HepG2 (cell line): Measurements from ENCODE around the gene WSB2. TPM values are rescaled to one million over a fixed set of nuclear protein-coding genes. Genes with fewer than 3 reads are reported as not detected.

Source experiments
- CBFB ChIP-seq: sonication (generic); formaldehyde crosslinking; IDR thresholded peaks from 2 replicates; pipeline ENCODE4 v1.4.0; 2020; ENCODE audit warnings: missing genetic modification reagents
- ELF1 ChIP-seq: sonication (generic); formaldehyde crosslinking; IDR thresholded peaks from 2 replicates; pipeline ENCODE4 v1.4.0; 2020; ENCODE audit warnings: missing genetic modification reagents
- HDAC2 ChIP-seq: sonication (generic); formaldehyde crosslinking; IDR thresholded peaks from 2 replicates; pipeline ENCODE4 v1.4.0; 2020; ENCODE audit warnings: missing genetic modification reagents
- JDP2 ChIP-seq: sonication (generic); formaldehyde crosslinking; IDR thresholded peaks from 2 replicates; pipeline ENCODE4 v1.8.1; 2022; ENCODE audit warnings: missing genetic modification reagents, borderline replicate concordance
- JUN ChIP-seq: sonication (generic); formaldehyde crosslinking; IDR thresholded peaks from 2 replicates; pipeline ENCODE4 v1.4.0; 2020; ENCODE audit warnings: mild to moderate bottlenecking, missing genetic modification reagents
- KLF11 ChIP-seq: IDR thresholded peaks from 2 replicates; pipeline ENCODE4 v1.6.1; 2016; ENCODE audit warnings: missing compliant biosample characterization
- MAFG ChIP-seq: sonication (generic); formaldehyde crosslinking; IDR thresholded peaks from 2 replicates; pipeline ENCODE4 v1.5.1; 2020; ENCODE audit warnings: mild to moderate bottlenecking, missing genetic modification reagents
- NCOR1 ChIP-seq: fragments of 200-600 bp; sonication (generic); IDR thresholded peaks from 2 replicates; pipeline ENCODE4 v1.7.0; 2017; ENCODE audit warnings: antibody characterized with exemption, low read length, borderline replicate concordance
- NR2C2 ChIP-seq: sonication (generic); formaldehyde crosslinking; IDR thresholded peaks from 2 replicates; pipeline ENCODE4 v1.4.0; 2020; ENCODE audit warnings: missing genetic modification reagents, mild to moderate bottlenecking, moderate library complexity, borderline replicate concordance
- PPARG ChIP-seq: conservative IDR thresholded peaks from 2 replicates; pipeline ENCODE4 v1.6.1; 2016; ENCODE audit warnings: missing biosample characterization, missing genetic modification reagents
- SMYD3 ChIP-seq: sonication (generic); formaldehyde crosslinking; IDR thresholded peaks from 2 replicates; pipeline ENCODE4 v1.8.1; 2023; ENCODE audit warnings: mild to moderate bottlenecking, missing genetic modification reagents
- TCF12 ChIP-seq, 2 experiments: fragments of 450-650 bp in 1 of 2; sonication (generic) in 1 of 2; formaldehyde crosslinking in 1 of 2; IDR thresholded peaks; 2 replicates each; pipeline versions ENCODE4 v1.6.1 to v1.8.0; 2017 to 2022; ENCODE audit warnings: antibody characterized with exemption in 1 of 2, mild to moderate bottlenecking in 1 of 2, missing genetic modification reagents in 1 of 2, moderate library complexity in 1 of 2
- TCF7 ChIP-seq: sonication (generic); IDR thresholded peaks from 2 replicates; pipeline ENCODE4 v1.6.1; 2016; ENCODE audit warnings: antibody characterized with exemption, low read depth
- TRIM24 ChIP-seq: sonication (generic); formaldehyde crosslinking; IDR thresholded peaks from 2 replicates; pipeline ENCODE4 v1.8.0; 2022; ENCODE audit warnings: mild to moderate bottlenecking, missing genetic modification reagents
- ZNF292 ChIP-seq: sonication (generic); formaldehyde crosslinking; IDR thresholded peaks from 2 replicates; pipeline ENCODE4 v1.8.1; 2022; ENCODE audit warnings: mild to moderate bottlenecking, low read depth, missing genetic modification reagents, borderline replicate concordance
- ZNF343 ChIP-seq: sonication (generic); formaldehyde crosslinking; IDR thresholded peaks from 2 replicates; pipeline ENCODE4 v1.4.0; 2020; ENCODE audit warnings: mild to moderate bottlenecking, missing genetic modification reagents
- ZNF441 ChIP-seq: sonication (generic); formaldehyde crosslinking; IDR thresholded peaks from 2 replicates; pipeline ENCODE4 v1.7.0; 2021; ENCODE audit warnings: missing genetic modification reagents, borderline replicate concordance
- ZNF496 ChIP-seq: sonication (generic); formaldehyde crosslinking; IDR thresholded peaks from 2 replicates; pipeline ENCODE4 v1.8.1; 2023; ENCODE audit warnings: mild to moderate bottlenecking, moderate library complexity, missing genetic modification reagents; ENCODE audit not compliant: insufficient replicate concordance
- ZNF530 ChIP-seq: sonication (generic); formaldehyde crosslinking; IDR thresholded peaks from 2 replicates; pipeline ENCODE4 v1.5.0; 2020; ENCODE audit warnings: low read depth, mild to moderate bottlenecking, missing genetic modification reagents
- ZNF709 ChIP-seq: sonication (generic); formaldehyde crosslinking; IDR thresholded peaks from 2 replicates; pipeline ENCODE4 v1.5.0; 2020; ENCODE audit warnings: mild to moderate bottlenecking, missing genetic modification reagents
- ZNF747 ChIP-seq: sonication (generic); formaldehyde crosslinking; IDR thresholded peaks from 2 replicates; pipeline ENCODE4 v1.8.1; 2023; ENCODE audit warnings: missing genetic modification reagents, mild to moderate bottlenecking, borderline replicate concordance
- ZNF891 ChIP-seq: sonication (generic); formaldehyde crosslinking; IDR thresholded peaks from 2 replicates; pipeline ENCODE4 v1.5.0; 2020; ENCODE audit warnings: mild to moderate bottlenecking, missing genetic modification reagents
- ZSCAN29 ChIP-seq: sonication (generic); formaldehyde crosslinking; conservative IDR thresholded peaks from 2 replicates; pipeline ENCODE4 v1.4.0; 2020; ENCODE audit warnings: mild to moderate bottlenecking, missing genetic modification reagents
- polyA plus RNA-seq, 8 experiments: library from polyadenylated mRNA; depleted of rRNA in 3 of 8; stranded (reverse) in 7 of 8; unstranded in 1 of 8; fragments of >200 nt; fragmentation: Illumina TruSeq in 4 of 8; extraction: Trizol in 4 of 8; gene quantifications; 2 replicates each; pipeline versions ENCODE4 v1.2.1 to v1.2.3, GENCODE V29; 2011 to 2016; ENCODE audit warnings: low read depth in 4 of 8, missing spikeins in 1 of 8, mixed read lengths in 1 of 8; ENCODE audit not compliant: insufficient read depth in 1 of 8
- total RNA-seq, 5 experiments: library from RNA; depleted of rRNA; stranded (reverse); fragments of >200 nt; fragmentation: Illumina TruSeq; extraction: Trizol; gene quantifications; 2 replicates each; pipeline ENCODE4 v1.2.3, GENCODE V29; 2016; ENCODE audit warnings: low read depth in 1 of 5
- TF ChIP-seq, protein P1 (sequence below): sonication (generic); formaldehyde crosslinking; IDR thresholded peaks from 2 replicates; pipeline ENCODE4 v1.8.1; 2023; ENCODE audit warnings: mild to moderate bottlenecking, missing genetic modification reagents, borderline replicate concordance
- TF ChIP-seq, protein P2 (sequence below): IDR thresholded peaks from 2 replicates; pipeline ENCODE4 v1.6.1; 2016; ENCODE audit warnings: missing compliant biosample characterization, missing genetic modification reagents, borderline replicate concordance
- TF ChIP-seq, protein P3 (sequence below): sonication (generic); formaldehyde crosslinking; IDR thresholded peaks from 2 replicates; pipeline ENCODE4 v1.4.0; 2020; ENCODE audit warnings: mild to moderate bottlenecking, missing genetic modification reagents
- TF ChIP-seq, protein P4 (sequence below): IDR thresholded peaks from 2 replicates; pipeline ENCODE4 v1.6.1; 2016; ENCODE audit warnings: mild to moderate bottlenecking, missing biosample characterization, missing genetic modification reagents

Gene WSB2
- total and polyA plus RNA-seq, 2 of the 13 experiments (the other 11 are each of a cell fraction or from before 2014, with no cell fraction given), result 31.0 to 82.8 TPM

DNA sequence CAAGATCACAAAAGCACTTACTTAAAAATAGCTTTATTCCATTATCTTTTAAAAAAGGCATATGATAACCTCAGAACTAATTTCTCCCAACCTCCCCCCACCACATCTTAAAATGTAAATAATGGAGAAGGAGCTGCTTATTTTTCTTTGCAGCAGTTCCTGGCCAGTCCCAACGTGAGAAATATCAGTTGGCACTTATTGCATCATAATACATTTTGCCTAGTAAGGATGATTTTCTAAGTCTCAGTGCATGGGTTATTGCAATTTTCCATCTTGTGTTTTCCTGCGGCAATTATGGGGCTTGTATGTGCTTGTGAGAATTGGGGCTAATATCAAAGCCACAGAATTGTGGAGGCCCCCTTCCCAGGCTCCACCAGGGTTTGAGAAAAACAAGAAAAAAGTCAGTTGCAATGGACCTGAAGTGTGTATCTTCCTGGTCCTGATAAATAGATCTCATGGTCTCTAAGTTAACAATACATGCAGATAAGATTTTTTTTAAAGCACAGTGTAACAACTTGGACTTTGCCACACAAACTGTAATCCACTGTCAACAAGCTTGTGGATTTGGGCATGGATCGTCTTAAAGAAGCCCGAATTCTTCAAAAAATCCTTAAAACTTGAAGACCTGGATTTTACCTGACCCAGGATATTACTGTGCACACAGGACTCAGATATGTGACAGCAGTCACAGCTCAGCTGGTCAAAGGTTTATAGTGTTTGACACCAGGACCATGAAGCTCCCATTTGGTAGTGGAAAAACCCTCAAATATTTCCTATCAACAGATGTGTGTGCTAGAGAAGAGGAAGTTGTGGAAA, 2.8 kb upstream of the WSB2 start (continued):
- TF ChIP-seq, protein P1, sequence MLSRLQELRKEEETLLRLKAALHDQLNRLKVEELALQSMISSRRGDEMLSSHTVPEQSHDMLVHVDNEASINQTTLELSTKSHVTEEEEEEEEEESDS (CRISPR knock-in tag), result no peak
- TF ChIP-seq, protein P2, sequence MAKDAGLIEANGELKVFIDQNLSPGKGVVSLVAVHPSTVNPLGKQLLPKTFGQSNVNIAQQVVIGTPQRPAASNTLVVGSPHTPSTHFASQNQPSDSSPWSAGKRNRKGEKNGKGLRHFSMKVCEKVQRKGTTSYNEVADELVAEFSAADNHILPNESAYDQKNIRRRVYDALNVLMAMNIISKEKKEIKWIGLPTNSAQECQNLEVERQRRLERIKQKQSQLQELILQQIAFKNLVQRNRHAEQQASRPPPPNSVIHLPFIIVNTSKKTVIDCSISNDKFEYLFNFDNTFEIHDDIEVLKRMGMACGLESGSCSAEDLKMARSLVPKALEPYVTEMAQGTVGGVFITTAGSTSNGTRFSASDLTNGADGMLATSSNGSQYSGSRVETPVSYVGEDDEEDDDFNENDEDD (CRISPR knock-in tag), result no peak
- TF ChIP-seq TRIM24 (CRISPR knock-in tag), result no peak
- no peak for TF ChIP-seq CBFB (CRISPR knock-in tag)
- no peak for TF ChIP-seq ZNF747
- TF ChIP-seq TCF12 (IDR thresholded peaks at IDR 0.05), result no peak
- no peak for TF ChIP-seq TCF12 (CRISPR knock-in tag; IDR thresholded peaks at IDR 0.05)
- TF ChIP-seq MAFG, result no peak
- TF ChIP-seq TCF7, result no peak
- TF ChIP-seq KLF11 (CRISPR knock-in tag), result no peak
- no peak for TF ChIP-seq NR2C2 (CRISPR knock-in tag)
- TF ChIP-seq, protein P3, sequence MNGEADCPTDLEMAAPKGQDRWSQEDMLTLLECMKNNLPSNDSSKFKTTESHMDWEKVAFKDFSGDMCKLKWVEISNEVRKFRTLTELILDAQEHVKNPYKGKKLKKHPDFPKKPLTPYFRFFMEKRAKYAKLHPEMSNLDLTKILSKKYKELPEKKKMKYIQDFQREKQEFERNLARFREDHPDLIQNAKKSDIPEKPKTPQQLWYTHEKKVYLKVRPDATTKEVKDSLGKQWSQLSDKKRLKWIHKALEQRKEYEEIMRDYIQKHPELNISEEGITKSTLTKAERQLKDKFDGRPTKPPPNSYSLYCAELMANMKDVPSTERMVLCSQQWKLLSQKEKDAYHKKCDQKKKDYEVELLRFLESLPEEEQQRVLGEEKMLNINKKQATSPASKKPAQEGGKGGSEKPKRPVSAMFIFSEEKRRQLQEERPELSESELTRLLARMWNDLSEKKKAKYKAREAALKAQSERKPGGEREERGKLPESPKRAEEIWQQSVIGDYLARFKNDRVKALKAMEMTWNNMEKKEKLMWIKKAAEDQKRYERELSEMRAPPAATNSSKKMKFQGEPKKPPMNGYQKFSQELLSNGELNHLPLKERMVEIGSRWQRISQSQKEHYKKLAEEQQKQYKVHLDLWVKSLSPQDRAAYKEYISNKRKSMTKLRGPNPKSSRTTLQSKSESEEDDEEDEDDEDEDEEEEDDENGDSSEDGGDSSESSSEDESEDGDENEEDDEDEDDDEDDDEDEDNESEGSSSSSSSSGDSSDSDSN (CRISPR knock-in tag), result no peak
- 0 out of 2 replicates have a peak, but pooled peaks have one; percentile 22 for TF ChIP-seq PPARG
- no peak for TF ChIP-seq ZNF496
- TF ChIP-seq ZNF292 (CRISPR knock-in tag), result no peak
- no peak for TF ChIP-seq SMYD3
- TF ChIP-seq, protein P4, sequence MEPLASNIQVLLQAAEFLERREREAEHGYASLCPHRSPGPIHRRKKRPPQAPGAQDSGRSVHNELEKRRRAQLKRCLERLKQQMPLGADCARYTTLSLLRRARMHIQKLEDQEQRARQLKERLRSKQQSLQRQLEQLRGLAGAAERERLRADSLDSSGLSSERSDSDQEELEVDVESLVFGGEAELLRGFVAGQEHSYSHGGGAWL (CRISPR knock-in tag), result no peak
- TF ChIP-seq NCOR1, result no peak; the same call in 1 of the 2 replicates
- no peak; the same call in 1 of the 2 replicates for TF ChIP-seq HDAC2 (CRISPR knock-in tag)
- TF ChIP-seq ZNF441, result no peak
- no peak for TF ChIP-seq JUN
- no peak for TF ChIP-seq ZNF709
- TF ChIP-seq ELF1 (CRISPR knock-in tag), result no peak
- no peak for TF ChIP-seq ZNF530 (CRISPR knock-in tag)
- TF ChIP-seq ZSCAN29, result no peak
- no peak for TF ChIP-seq ZNF343
- no peak for TF ChIP-seq ZNF891 (CRISPR knock-in tag)
- no peak for TF ChIP-seq JDP2 (CRISPR knock-in tag)
